Cardiac fibroblast (primary cell): ENCODE measurements around the gene TLCD3A.
"Not testable (repeated sequence)": the region's sequence is repeated elsewhere in the genome, so short reads cannot be mapped to it uniquely, and the experiment has no call there.

Experiments
- DNase-seq, 2 donors: peaks; one replicate each; pipeline versions ENCODE4 v3.0.0 to v3.0.0-alpha.2; 2010; ENCODE audit warnings: low read depth in 2 of 2
- H3K4me3 ChIP-seq, 2 donors: replicated peaks in 1 of 2; 1 replicate in 1 of 2; 2 replicates in 1 of 2; pipeline ENCODE4 v1.5.1; 2011; ENCODE audit warnings: low read depth in 2 of 2, low read length in 2 of 2, mild to moderate bottlenecking in 2 of 2, moderate library complexity in 1 of 2
- TF ChIP-seq, protein P1 (sequence below): IDR thresholded peaks from one replicate; pipeline ENCODE4 v1.5.1; 2011; ENCODE audit warnings: low read depth, mild to moderate bottlenecking, low read length, inconsistent platforms

Gene TLCD3A

DNA sequence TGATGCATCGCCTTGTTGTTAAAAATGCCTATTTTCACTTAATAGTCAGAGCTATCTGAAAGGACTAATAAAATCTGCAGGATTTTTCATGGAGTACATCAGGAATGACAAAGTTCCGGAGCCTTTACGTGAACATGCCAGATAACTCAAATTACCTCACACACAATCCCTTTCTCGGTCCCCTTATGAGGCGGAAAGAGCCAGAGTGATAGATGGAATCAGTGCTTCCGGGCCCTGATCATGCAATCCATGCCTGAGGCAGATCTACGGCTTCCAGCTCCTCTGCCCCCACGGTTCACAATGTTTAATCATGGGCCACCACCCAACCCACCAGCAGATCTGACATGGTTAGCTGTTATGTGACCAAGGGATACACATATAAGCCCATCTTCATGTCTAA, 34.7 kb upstream of the TLCD3A start:
- DNase-seq, result no peak
- no peak overlapping the region for H3K4me3 ChIP-seq

DNA sequence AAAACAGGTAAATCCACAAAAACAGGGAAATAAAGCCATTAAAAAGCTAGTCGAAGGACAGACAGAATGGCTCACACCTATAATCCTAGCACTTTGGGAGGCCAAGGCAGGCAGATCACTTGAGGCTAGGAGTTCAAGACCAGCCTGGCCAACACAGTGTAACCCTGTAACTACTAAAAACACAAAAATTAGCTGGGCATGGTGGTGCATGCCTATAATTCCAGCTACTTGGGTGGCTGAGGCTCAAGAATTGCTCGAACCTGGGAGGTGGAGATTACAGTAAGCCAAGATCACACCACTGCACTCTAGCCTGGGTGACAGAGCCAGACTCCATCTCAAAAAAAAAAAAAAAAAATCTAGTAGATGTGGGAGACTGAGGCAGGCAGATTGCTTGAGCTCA, 34.3 kb upstream of the TLCD3A start:
- DNase-seq, result not testable (repeated sequence)

More for the DNA sequence above, 34.7 kb upstream of the TLCD3A start:
- TF ChIP-seq, protein P1, sequence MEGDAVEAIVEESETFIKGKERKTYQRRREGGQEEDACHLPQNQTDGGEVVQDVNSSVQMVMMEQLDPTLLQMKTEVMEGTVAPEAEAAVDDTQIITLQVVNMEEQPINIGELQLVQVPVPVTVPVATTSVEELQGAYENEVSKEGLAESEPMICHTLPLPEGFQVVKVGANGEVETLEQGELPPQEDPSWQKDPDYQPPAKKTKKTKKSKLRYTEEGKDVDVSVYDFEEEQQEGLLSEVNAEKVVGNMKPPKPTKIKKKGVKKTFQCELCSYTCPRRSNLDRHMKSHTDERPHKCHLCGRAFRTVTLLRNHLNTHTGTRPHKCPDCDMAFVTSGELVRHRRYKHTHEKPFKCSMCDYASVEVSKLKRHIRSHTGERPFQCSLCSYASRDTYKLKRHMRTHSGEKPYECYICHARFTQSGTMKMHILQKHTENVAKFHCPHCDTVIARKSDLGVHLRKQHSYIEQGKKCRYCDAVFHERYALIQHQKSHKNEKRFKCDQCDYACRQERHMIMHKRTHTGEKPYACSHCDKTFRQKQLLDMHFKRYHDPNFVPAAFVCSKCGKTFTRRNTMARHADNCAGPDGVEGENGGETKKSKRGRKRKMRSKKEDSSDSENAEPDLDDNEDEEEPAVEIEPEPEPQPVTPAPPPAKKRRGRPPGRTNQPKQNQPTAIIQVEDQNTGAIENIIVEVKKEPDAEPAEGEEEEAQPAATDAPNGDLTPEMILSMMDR, result no peak

GRCh38 chr17:699345-699744, 33.1 kb upstream of the TLCD3A start:
- H3K4me3 ChIP-seq, result no peak overlapping the region
- TF ChIP-seq, protein P1, result no peak
- peak in 1 of 2 donors; percentile 8 for DNase-seq

More for the DNA sequence above, 34.3 kb upstream of the TLCD3A start:
- not testable (repeated sequence) for H3K4me3 ChIP-seq

DNA sequence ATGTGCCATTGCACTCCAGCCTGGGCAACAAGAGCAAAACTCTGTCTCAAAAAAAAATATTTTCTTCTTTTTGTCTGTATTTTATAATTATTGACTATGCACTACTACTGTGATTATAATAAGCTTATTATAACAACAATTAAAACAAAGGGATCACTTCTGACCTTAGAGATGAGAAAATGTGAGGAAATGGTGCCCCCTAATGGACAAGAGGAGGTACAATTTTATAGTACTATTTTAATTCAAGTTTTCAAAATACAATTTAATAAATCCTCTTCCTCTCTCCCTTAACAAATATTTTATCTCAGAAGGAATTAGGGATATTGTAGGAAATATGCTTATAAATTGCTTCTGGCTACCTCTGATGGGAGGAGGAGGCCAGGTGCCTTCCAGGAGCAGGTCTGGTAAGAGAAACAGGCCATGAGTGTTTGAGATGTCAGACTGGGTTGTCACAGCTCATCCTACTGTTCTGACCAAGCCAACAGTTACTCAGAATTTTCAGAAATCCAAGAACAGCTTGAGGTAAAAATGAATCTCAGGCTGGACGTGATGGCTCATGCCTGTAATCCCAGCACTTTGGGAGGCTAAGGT, 31.8 kb upstream of the TLCD3A start:
- H3K4me3 ChIP-seq, result no peak overlapping the region
- peak; percentile 56 to 60 for DNase-seq
- TF ChIP-seq, protein P1, result peak; percentile 43

DNA sequence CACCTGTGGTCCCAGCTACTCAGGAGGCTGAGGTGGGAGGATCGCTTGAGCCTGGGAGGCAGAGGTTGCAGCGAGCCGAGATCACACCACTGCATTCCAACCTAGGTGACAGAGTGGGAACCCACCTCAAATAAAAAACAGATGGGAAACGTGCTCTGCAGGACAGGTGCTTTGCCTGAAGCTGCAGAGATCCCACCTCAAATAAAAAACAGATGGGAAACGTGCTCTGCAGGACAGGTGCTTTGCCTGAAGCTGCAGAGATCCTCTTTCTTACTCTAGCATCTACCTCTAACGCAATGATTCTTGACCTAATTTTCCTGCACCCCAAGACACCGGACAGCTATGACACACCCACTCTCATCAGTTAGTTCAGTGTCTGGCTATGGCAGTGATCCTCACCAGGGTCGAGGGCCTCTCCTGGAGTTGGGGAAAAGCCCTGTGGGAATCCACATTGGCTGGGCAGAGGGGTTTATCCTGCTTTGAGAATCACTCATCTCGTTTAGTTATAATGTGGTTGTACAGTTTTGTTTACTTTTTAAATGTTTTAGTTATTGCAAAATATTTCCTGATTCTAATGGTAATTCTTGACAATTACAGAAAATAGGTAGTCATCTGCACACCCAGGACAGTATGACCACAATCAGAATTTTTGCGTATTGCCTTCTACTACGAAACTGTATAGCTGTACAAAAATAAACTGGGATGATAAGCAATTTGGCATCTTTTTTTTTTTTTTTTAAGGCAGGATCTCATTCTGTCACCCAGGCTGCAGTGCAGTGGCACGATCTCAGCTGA, 29.1 kb upstream of the TLCD3A start:
- DNase-seq, result peak in 1 of 2 donors; percentile 18
- TF ChIP-seq, protein P1, result no peak
- no peak overlapping the region for H3K4me3 ChIP-seq

DNA sequence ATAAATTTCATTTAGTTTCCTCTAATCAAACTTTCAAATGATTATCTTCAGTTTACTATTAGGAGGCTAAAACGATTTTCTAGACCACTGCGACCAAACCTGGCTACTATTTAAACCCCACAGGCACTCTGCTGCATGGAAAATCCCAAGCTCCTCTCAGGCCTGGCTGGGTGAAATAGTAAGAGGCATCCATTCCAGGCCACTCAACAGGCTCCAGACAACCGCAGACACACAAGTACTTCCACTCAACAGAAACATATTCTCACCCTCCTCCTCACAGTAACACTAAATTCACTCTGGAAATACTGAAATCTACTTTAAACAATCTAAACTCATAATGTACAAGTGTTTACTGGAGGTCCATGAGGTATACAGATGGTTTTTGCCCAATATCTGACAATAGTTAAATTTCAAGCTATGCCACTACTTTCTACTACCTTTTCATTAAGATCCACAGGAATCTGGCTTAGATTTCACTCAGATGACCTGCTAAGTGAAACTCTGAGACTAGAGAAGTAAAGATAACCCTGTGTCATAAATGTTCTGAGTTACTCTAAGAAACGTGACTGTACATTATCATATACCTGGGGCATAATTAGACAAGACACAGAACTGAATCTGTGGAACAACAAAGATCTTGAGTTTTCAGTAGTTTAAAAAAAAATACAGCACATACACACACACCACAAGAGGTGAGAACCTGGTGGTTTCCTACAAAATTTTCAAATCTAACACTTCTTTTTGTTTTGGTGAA, 28.1 kb upstream of the TLCD3A start:
- DNase-seq, result no peak
- TF ChIP-seq, protein P1, result no peak
- no peak overlapping the region for H3K4me3 ChIP-seq

DNA sequence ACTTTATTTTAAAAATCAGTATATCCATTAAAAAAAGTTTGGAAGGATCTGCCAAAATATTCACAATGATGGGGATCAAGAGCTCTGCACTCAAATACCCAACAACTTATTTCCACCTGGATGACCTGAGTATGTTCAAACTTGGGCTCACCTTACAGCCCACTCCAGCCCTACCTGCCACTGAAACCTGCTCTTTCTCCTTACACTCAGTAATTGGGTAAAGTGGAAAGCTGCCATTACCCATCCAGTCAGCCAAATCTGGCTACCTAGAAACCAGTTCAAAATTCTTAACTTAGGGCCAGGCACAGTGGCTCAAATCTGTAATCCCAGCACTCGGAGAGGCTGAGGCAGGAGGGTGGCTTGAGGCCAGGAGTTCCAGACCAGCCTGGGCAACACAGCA, 27.4 kb upstream of the TLCD3A start:
- TF ChIP-seq, protein P1, result no peak
- no peak overlapping the region for H3K4me3 ChIP-seq
- no peak for DNase-seq
